Measurements from ENCODE around the gene RREB1.

Gene RREB1

GRCh38 chr6:7254980-7255835 is 147.4 kb downstream of the RREB1 start:
- H3K27ac ChIP-seq (ENCODE audit: extremely low read depth, low read depth, low read length) = no peak overlapping the region
- POLR2A ChIA-PET = interaction anchor here (1.2 kb wide), 1 partner anchor 569 kb away, joined by 3 read pairs; no protein-coding TSS in a partner anchor
- H3K36me3 ChIP-seq (ENCODE audit: control insufficient read depth in 2 of 2, insufficient read depth in 1 of 2, low read length in 2 of 2) = peaks cover 0 to 12% of the 10 kb centered on the region in 2 experiments; a peak in 2 of 3 replicates
- H3K9me3 ChIP-seq (ENCODE audit: control insufficient read depth, insufficient read depth, low read depth, low read length) = no peaks in the 10 kb centered on the region
- H3K4me3 ChIP-seq (ENCODE audit: low read depth, low read length) = no peak overlapping the region
- no peak for TF ChIP-seq ZNF677 (tag by site-specific recombination; IDR thresholded peaks at IDR 0.05)
- no peak for TF ChIP-seq ZBTB8A (tag by site-specific recombination; IDR thresholded peaks at IDR 0.05)
- no peaks in the 10 kb centered on the region for H3K4me1 ChIP-seq (ENCODE audit: control insufficient read depth, insufficient read depth, low read length)
- CTCF ChIA-PET = interaction anchor here (0.6 to 5.7 kb wide), 4 partner anchors 12 to 636 kb away, joined by 3 to 41 read pairs (median 5); no protein-coding TSS in a partner anchor

GRCh38 chr6:7255918-7256317 is 148.2 kb downstream of the RREB1 start:
- Histone ChIP-seq H3K36me3 (ENCODE audit: control insufficient read depth in 2 of 2, insufficient read depth in 1 of 2, low read length in 2 of 2) (peaks cover 0 to 8% of the 10 kb centered on the region in 2 experiments; a peak in 2 of 3 replicates), H3K9me3 (ENCODE audit: control insufficient read depth, insufficient read depth, low read depth, low read length) (no peaks in the 10 kb centered on the region), H3K27ac (ENCODE audit: extremely low read depth, low read depth, low read length) (no peak overlapping the region), H3K4me3 (ENCODE audit: low read depth, low read length) (no peak overlapping the region), H3K4me1 (ENCODE audit: control insufficient read depth, insufficient read depth, low read length) (peaks cover 2% of the 10 kb centered on the region; the same call in 1 of the 2 replicates)
- POLR2A ChIA-PET = interaction anchor here (1.2 kb wide), 1 partner anchor 569 kb away, joined by 3 read pairs; no protein-coding TSS in a partner anchor
- peak; percentile 60 for TF ChIP-seq SETDB1 (IDR thresholded peaks at IDR 0.05; ENCODE audit: insufficient read length, low read length)
- TF ChIP-seq ZNF404 (tag by site-specific recombination; IDR thresholded peaks at IDR 0.05) = no peak
- TF ChIP-seq ZBTB7A (tag by site-specific recombination; IDR thresholded peaks at IDR 0.05; ENCODE audit: low read depth) = no peak
- TF ChIP-seq ZNF791 (tag by site-specific recombination; IDR thresholded peaks at IDR 0.05) = no peak
- TF ChIP-seq, protein P1, sequence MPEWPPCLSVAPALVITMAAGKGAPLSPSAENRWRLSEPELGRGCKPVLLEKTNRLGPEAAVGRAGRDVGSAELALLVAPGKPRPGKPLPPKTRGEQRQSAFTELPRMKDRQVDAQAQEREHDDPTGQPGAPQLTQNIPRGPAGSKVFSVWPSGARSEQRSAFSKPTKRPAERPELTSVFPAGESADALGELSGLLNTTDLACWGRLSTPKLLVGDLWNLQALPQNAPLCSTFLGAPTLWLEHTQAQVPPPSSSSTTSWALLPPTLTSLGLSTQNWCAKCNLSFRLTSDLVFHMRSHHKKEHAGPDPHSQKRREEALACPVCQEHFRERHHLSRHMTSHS (tag by site-specific recombination; IDR thresholded peaks at IDR 0.05) = no peak
- no peak for TF ChIP-seq IKZF3 (tag by site-specific recombination; IDR thresholded peaks at IDR 0.05)
- TF ChIP-seq SP7 (tag by site-specific recombination; IDR thresholded peaks at IDR 0.05) = no peak
- TF ChIP-seq RBAK (tag by site-specific recombination; IDR thresholded peaks at IDR 0.05) = no peak
- TF ChIP-seq KLF1 (tag by site-specific recombination; IDR thresholded peaks at IDR 0.05) = no peak
- no peak for TF ChIP-seq ZNF621 (tag by site-specific recombination; IDR thresholded peaks at IDR 0.05)
- no peak for TF ChIP-seq SCRT1 (tag by site-specific recombination; IDR thresholded peaks at IDR 0.05; ENCODE audit: borderline replicate concordance)
- no peak for TF ChIP-seq BCL6B (tag by site-specific recombination; IDR thresholded peaks at IDR 0.05)
- no peak for TF ChIP-seq ZNF830 (tag by site-specific recombination; IDR thresholded peaks at IDR 0.05; ENCODE audit: low read depth)
- no peak for TF ChIP-seq ZBTB17 (tag by site-specific recombination; IDR thresholded peaks at IDR 0.05)
- TF ChIP-seq TRIM28 (IDR thresholded peaks at IDR 0.05; ENCODE audit: borderline replicate concordance, low read length) = peak; percentile 35; the same call in 1 of the 2 replicates
- no peak for TF ChIP-seq ZNF354C (tag by site-specific recombination; IDR thresholded peaks at IDR 0.05; ENCODE audit: borderline replicate concordance, low read depth)
- CTCF ChIA-PET = interaction anchor here (1.1 to 5.7 kb wide), 2 partner anchors 12 to 580 kb away, joined by 3 to 41 read pairs; no protein-coding TSS in a partner anchor

- no peaks in the 10 kb centered on the region for H3K9me3 ChIP-seq (ENCODE audit: control insufficient read depth, insufficient read depth, low read depth, low read length)
- peaks cover 0 to 4% of the 10 kb centered on the region in 2 experiments; a peak in 1 of 3 replicates for H3K36me3 ChIP-seq (ENCODE audit: control insufficient read depth in 2 of 2, insufficient read depth in 1 of 2, low read length in 2 of 2)
- POLR2A ChIA-PET = no interaction called here
- no peak for TF ChIP-seq ZNF133 (tag by site-specific recombination; IDR thresholded peaks at IDR 0.05)
- no peak for TF ChIP-seq ZSCAN30 (tag by site-specific recombination; IDR thresholded peaks at IDR 0.05)
- no peak for TF ChIP-seq ZFHX2 (tag by site-specific recombination; conservative IDR thresholded peaks at IDR 0.05)
- no peak for TF ChIP-seq EGR2 (tag by site-specific recombination; IDR thresholded peaks at IDR 0.05; ENCODE audit: low read depth)
- CTCF ChIA-PET = interaction anchor here (1.1 kb wide), 2 partner anchors 13 to 581 kb away, joined by 3 to 4 read pairs; no protein-coding TSS in a partner anchor
- H3K27ac ChIP-seq (ENCODE audit: extremely low read depth, low read depth, low read length) = no peak overlapping the region
- H3K4me3 ChIP-seq (ENCODE audit: low read depth, low read length) = no peak overlapping the region
- H3K4me1 ChIP-seq (ENCODE audit: control insufficient read depth, insufficient read depth, low read length) = peaks cover 2% of the 10 kb centered on the region; the same call in 1 of the 2 replicates
Measured at GRCh38 chr6:7256785-7257184, 149.0 kb downstream of the RREB1 start.
